HEK293T (cell line): Measurements from ENCODE around the gene CRCP.

ENCODE experiments used
- BHLHE40 ChIP-seq: fragments of 450-650 bp; IDR thresholded peaks from 2 replicates; pipeline ENCODE4 v1.6.1; 2016; ENCODE audit warnings: mild to moderate bottlenecking, moderate library complexity, borderline replicate concordance
- ELF4 ChIP-seq: fragments of 450-650 bp; IDR thresholded peaks from 2 replicates; pipeline ENCODE4 v1.6.1; 2017; ENCODE audit warnings: antibody characterized with exemption
- FOXK2 ChIP-seq: fragments of 450-650 bp; IDR thresholded peaks from 2 replicates; pipeline ENCODE4 v1.6.1; 2016; ENCODE audit warnings: mild to moderate bottlenecking
- FOXM1 ChIP-seq: fragments of 450-650 bp; IDR thresholded peaks from 2 replicates; pipeline ENCODE4 v1.6.1; 2017; ENCODE audit warnings: mild to moderate bottlenecking, borderline replicate concordance
- SP1 ChIP-seq: fragments of 450-650 bp; IDR thresholded peaks from 2 replicates; pipeline ENCODE4 v1.6.1; 2017
- TARDBP ChIP-seq: fragments of 450-650 bp; IDR thresholded peaks from 2 replicates; pipeline ENCODE4 v1.6.1; 2016
- ZNF384 ChIP-seq: fragments of 450-650 bp; IDR thresholded peaks from 2 replicates; pipeline ENCODE4 v1.6.1; 2016

DNA sequence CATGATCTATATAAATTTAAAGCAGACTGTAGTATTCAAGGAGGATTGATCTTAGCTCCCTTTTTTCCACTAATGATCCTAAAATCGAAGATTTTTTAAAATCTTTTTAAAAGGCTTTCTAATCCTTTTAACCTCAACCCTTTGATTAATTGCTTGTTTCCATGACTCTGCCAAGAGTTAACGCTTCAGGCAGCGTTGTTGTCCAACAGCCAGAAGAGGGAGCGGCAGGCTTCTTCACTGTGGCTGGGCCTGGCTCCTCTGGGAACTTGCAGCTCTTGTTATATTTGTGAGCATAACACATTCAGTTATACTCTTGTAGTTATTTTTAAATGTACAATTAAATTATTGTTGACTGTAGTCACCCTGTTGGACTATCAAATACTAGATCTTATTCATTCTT is 26.3 kb downstream of the CRCP start:
- no peak for TF ChIP-seq ELF4
- TF ChIP-seq FOXM1, result no peak
- no peak for TF ChIP-seq ZNF384
- TF ChIP-seq BHLHE40, result no peak
- no peak for TF ChIP-seq SP1
- no peak for TF ChIP-seq FOXK2
- no peak for TF ChIP-seq TARDBP
